Activated CD4-positive, CD25-positive, alpha-beta regulatory T cell treated with anti-CD3 and anti-CD28 coated beads, Interleukin-2, amount 50 U/mL, for 72 hours (primary cell): ENCODE data around the gene DMXL1.
"Not testable (repeated sequence)": the region's sequence is repeated elsewhere in the genome, so short reads cannot be mapped to it uniquely, and the experiment has no call there.

Source experiments
- DNase-seq: peaks from one replicate; pipeline ENCODE4 v3.0.0; 2021

Gene DMXL1

DNA sequence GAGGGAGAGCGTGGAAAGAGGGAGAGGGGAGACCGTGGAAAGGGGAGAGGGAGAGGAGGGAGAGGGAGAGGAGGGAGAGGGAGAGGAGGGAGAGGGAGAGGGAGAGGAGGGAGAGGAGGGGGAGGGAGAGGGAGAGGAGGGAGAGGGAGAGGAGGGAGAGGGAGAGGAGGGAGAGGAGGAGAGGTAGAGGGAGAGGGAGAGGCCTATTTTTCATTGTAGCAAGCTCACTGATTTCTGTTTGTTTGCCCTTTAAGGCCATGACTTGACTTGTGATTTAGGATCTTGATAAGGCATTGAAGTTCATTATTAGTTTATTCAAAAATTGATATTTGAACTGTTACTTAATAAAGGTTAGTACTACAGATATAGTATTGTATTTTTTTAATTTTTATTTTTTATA lies 52.4 kb downstream of the DMXL1 start:
- DNase-seq, result no peak

DNA sequence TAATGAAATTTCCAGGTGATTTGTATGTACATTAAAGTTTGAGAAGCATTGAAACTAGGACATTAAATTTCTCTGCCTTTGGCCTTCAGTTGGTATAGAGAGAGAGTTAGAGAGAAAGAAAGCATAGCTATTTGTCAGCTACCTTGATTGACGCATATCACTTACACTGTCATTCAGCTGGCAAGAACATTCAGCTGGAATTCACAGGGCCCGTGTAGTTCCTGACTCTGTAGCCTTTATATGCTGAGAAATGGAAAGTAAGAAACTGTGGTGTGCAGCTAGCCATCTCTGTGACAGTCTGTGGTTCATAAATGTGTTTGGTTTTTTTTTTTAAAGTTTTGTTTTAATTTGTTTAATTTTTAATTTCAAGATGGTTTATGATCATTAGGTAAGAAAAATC lies 58.9 kb downstream of the DMXL1 start:
- DNase-seq, result no peak

DNA sequence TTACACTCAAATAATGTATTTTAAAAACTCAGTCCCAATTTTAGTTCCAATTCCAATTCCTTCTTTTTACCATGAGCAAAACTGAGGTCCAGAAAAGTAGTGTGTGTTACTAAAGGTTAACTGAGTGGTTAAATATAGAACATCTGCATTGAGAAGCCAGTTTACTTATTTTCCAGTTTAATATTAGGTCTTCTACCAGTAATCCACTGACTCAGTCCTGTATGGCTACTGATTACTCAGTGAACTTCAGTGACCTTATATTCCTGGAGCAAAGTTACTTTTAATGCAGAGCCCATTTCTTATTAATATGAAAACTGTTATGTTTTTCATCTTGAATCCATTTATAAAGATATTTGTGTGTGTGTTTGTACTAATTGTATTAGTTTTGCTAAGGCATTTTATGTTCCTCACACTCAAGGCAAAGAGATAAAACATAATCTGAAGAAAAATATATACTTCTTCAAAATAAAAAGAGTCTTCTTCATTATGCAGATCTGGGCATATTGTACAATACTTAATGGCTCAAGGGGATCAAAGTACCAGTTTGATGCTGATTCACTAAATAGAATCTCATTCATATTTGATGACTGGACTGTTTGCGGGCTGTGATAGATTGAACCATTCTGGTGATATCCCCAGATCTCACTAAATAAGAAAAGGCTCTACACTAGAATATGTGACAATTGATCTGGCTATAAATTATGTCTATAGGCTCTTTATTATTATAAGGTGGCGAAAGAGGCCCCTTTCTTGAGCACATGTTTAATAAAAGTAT lies 60.8 kb downstream of the DMXL1 start:
- DNase-seq, result no peak

- not testable (repeated sequence) for DNase-seq
These were observed 64.9 kb downstream of the DMXL1 start for GRCh38 chr5:119135743-119136142.

- DNase-seq, result no peak
These were observed 65.9 kb downstream of the DMXL1 start for GRCh38 chr5:119136666-119137318.

DNA sequence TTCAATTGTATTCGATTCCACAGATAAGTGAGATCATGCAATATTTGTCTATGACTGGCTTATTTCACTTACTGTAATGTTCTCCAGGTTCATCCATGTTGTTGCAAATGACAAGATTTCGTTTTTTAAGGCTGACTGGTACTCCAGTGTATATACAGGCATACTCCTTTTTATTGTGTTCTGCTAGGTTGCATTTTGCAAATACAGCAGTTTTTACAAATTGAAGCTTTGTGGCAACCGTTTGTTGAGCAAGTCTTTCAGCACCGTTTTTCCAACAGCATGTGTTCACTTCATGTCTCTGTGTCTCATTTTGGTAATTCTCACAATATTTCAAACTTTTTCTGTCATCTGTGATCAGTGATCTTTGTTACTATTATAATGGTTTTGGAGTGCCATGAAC lies 82.7 kb downstream of the DMXL1 start:
- no peak for DNase-seq

- no peak for DNase-seq
These were observed 87.3 kb downstream of the DMXL1 start for GRCh38 chr5:119158144-119158543.

- no peak for DNase-seq
These were observed 90.5 kb downstream of the DMXL1 start for GRCh38 chr5:119161430-119161829.

GRCh38 chr5:119166026-119166425 lies 95.1 kb downstream of the DMXL1 start:
- DNase-seq, result no peak

DNA sequence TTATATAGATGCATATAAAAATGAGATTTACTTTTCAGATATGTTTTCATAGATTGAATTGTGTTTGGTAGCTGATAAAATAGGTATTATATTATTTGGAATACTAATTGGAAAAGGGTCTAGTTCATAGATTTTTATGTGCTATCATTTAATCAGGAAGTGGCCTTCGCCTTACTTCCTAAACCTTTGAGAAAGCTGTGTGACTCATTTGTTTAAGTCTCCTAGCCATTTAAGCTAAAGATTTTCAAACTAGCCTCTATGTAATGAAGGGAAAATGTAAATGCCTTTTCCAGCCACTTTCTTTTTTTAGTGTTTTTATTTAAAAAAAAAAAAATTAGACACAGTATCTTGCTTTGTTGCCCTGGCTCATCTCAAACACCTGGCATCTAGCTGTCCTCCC lies 97.5 kb downstream of the DMXL1 start:
- no peak for DNase-seq

DNA sequence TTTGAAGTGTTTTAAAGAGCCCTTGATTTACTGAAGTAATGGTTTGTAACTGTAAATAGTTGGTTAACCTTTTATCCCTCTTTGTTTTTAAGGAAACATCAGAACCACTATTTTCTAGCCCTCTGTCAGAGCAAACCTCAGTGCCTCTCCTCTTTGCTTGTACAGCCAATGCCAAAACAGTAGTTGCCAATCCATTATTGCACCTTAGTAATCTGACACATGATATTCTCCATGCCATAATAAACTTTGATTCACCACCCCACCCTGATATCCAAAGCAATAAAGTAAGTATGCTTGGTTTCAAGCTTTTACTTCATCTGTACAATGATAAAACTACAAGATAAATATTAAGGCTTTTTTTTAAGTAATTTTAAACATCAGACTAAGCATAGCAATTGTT lies 100.8 kb downstream of the DMXL1 start:
- no peak for DNase-seq

DNA sequence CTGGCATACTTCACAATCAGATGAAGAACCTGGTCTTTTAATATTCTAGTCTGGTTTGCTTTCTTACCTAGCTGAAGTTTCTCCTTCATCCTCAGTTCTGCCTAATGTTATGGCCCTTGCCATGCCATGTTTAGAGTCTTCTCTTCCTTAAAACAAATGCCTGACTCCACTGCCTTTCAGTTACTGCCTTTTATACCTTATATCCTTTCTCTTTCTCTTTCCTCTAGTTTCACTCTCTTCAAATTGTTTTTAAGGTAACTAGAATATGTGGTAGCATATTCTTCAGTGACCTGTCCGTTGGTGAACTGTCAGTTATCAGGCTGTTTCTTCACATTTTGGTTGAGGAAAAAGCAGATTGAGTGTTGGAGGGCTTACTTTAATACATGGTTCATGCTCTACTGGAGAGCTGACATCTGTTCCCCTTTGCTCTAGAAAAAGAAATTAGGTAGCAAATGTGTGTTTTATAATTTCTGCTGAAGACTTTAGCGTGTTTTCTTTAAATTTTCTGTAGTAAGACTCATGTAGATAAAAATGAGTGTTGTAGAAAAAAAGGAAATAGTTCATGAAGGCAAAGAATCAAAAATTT lies 103.8 kb downstream of the DMXL1 start:
- no peak for DNase-seq

DNA sequence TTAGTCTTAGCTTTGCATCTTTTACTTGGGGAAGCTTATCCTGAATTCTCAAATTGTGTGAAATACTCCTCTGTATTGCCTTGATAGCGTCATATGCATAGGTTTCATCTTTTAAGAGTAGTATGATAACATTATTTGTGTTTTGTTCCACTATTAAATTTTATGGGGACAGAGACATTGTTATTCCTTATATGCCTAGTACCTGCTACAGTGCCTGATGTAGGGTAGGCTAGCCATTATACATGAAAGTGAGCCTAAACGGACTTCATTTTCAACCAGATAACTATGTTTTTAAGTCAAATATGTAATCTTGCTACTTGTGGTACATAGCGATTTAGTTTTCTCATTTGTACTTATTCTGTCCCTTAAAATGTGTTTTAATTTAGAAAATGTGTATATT lies 105.9 kb downstream of the DMXL1 start:
- no peak for DNase-seq

DNA sequence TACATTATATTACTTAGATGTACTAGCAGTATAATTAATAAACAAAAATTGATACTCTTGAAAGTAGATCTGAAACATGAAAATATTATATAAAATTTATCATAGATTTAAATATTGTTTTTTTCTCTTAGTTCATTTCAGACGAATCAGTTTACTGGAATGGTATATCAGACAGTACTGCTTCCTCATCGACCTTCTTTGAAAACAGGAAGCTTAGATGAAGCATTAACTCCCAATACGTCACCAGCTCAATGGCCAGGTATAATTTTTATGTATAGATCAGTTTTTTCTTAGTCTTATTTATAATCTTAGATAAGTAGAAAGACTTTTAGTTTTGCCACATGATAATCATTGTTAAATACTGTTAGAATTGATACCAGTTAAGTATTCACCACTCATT lies 106.3 kb downstream of the DMXL1 start:
- DNase-seq, result no peak

- DNase-seq, result no peak
These were observed 107.5 kb downstream of the DMXL1 start for GRCh38 chr5:119178435-119178834.

DNA sequence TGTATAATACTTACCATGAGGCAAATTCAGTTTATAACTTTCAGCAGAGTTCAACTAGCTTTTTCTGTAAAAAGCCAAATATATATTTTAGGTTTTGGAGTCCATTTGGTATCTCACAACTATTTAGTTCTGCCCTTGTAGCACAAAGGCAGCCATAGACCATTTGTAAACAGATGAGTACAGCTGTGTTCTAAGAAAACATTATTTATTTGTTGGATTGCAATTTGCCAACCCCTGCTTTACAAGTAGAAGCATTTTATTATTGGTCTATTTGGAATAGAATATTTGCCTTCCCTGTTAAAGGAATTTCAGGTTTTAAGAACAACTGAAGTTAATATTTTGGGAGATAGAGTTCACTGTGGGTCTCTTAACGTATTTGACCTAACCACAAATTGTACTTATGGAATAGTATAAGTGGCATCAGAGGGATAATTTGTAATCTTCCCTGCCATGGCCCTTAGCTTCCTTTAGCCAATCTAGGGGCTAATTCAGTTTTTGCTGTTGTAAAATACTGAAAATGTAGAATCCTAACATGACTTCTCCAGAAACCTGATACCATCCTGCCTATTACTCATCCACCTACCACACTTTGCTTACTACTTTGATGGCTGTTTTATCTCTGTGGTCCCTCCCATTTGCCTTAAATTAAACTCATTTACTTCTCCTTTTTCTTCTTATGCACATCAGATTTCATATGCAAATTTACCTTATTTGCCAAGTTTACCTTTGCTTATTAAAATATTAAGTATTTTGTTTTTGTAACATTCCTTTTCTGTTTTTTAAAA lies 109.2 kb downstream of the DMXL1 start:
- no peak for DNase-seq

DNA sequence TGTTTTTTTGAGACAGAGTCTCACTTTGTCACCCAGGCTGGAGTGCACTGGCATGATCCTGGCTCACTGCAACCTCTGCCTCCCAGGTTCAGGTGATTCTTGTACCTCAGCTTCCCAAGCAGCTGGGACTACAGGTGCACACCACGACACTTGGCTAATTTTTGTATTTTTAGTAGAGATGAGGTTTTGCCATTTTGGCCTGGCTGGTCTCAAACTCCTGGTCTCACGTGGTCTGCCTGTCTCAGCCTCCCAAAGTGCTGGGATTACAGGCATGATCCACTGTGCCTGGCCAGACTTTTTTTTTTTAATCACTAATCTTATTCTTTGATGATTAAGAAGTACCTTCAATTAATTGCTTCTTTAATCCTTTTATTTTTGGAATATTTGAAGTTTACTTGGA lies 114.6 kb downstream of the DMXL1 start:
- not testable (repeated sequence) for DNase-seq

DNA sequence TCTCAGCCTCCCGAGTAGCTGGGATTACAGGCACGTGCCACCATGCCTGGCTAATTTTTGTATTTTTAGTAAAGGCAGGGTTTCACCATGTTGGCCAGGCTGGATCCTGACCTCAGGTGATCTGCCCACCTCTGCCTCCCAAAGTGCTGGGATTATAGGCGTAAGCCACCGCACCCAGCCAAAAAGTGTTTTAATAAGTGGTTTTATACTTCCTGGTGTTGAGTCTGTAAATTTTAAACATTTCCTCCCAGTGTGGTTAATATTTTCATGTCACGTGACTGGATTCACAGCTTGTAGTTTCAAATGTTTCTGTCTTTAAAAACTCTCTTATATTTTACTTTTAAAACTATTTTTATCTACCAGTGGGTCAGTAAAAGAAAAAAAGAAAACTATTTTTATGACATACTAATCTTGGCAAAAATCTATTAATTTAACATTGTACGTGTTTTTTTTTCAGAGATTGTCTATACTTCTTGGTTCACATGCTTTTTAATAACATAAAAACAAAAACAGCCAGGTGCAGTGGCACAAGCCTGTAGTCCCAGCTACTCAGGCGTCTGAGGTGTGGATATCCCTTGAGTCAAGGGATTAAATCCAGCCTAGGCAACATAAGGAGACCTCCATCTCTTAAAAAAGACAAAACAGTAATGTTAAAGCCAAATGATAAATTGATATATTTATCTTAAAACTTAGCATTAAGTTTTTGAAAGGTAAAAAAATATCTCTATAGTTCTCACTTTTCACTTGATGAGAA lies 117.1 kb downstream of the DMXL1 start:
- DNase-seq, result no peak

DNA sequence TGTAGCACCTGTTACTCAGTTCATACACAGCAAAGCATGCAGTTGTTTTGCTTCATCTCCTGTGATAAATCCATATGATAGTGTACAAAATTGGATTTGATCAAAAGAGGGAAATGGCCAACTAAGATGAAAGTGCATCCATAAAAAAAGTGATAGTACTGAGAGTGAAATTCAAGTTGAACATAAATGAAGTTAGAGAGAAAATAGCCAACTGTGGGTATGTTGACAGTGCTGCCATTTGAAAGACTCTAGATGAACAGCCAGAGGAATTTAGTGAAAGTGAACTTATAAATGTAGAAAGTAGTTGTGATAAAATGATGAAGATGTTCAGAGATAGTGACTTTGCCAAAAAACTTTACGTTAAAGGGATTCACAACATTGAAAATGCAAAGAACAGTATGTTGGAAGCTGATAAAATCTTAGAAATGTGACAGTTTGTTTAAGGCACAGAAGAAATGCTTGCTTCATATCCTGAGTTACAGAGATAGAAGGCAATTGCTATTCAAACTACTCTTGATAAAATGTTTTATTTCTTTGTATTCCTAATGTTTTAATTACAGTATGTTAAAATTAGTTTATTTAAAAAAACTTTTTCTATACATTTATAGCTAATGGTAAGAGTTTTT lies 119.7 kb downstream of the DMXL1 start:
- no peak for DNase-seq

DNA sequence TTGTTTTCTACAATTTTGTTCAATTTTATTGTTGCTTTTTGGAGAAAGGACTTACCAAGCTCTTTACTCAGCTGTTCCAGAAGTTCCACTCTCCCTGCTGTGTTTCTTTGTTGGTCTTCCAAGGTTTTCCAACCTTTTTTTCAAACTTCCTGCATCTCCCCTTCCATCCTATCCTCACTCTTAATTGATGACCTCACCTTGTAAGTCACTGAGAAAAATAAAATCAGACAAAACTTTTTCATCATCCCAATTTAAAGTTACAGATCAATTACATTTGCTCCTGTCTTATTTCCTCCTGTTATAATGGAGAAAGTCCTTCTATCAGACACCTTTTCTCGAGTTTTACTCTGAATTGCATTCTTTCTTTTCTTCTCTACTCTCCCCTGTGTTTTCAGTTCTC lies 121.1 kb downstream of the DMXL1 start:
- no peak for DNase-seq

- DNase-seq, result no peak
These were observed 129.9 kb downstream of the DMXL1 start for GRCh38 chr5:119200795-119201194.

DNA sequence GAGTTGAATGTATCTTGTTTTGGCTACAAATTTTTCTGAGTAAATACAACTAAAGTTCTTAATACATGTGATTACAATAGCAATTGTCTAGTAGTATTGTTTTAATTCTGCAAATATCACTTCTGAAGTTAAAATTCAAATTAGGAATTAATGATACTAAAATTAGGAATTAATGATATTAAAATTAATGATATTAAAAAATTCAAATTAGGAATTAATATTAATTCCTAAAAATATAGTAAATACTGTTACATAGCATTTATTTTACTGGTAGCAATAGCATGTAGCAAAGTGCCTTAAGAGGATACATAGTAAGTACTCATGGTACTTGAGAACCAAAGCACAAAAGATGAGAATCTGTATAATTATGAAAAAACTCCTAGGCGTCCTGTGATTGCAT lies 136.2 kb downstream of the DMXL1 start:
- DNase-seq, result no peak
